Activated CD4-positive, alpha-beta T cell treated with anti-CD3 and anti-CD28 coated beads, Interleukin-2, Interleukin-4, amounts not matched to agents 100 ng/mL and 50 ng/mL, durations not matched to agents 16 hours and 8 hours (primary cell): ENCODE measurements around the gene ZKSCAN7.
"Not testable (repeated sequence)": the region's sequence is repeated elsewhere in the genome, so short reads cannot be mapped to it uniquely, and the experiment has no call there.

ENCODE experiments used
- DNase-seq: peaks from one replicate; pipeline ENCODE4 v3.0.0-alpha.2; 2020; ENCODE audit warnings: low spot score

The ZKSCAN7 gene

GRCh38 chr3:44577354-44577952 is 22.5 kb downstream of the ZKSCAN7 start:
- not testable (repeated sequence) for DNase-seq

GRCh38 chr3:44578316-44578715 is 23.3 kb downstream of the ZKSCAN7 start:
- DNase-seq = not testable (repeated sequence)

- not testable (repeated sequence) for DNase-seq
Measured at GRCh38 chr3:44578924-44579515, 24.0 kb downstream of the ZKSCAN7 start.

- DNase-seq = not testable (repeated sequence)
Measured at GRCh38 chr3:44579749-44580148, 24.8 kb downstream of the ZKSCAN7 start.

GRCh38 chr3:44580971-44581370 is 26.0 kb downstream of the ZKSCAN7 start:
- DNase-seq = not testable (repeated sequence)

- no peak for DNase-seq
Measured at GRCh38 chr3:44584646-44585501, 29.9 kb downstream of the ZKSCAN7 start, which contains the start of gene ZNF660. ZNF660 (plus strand) TSS chr3:44584964; CDS start chr3:44594194, 9,230 bp downstream.

GRCh38 chr3:44596621-44597020 is 41.6 kb downstream of the ZKSCAN7 start:
- DNase-seq = no peak

- DNase-seq = no peak
Measured at GRCh38 chr3:44601749-44602148, 46.8 kb downstream of the ZKSCAN7 start.

- DNase-seq = no peak
Measured at GRCh38 chr3:44612678-44613077, 57.7 kb downstream of the ZKSCAN7 start.
